HEK293 (cell line): ENCODE measurements around the gene CACNB2.

Source experiments
- CTCF ChIP-seq: fragments of 450-650 bp; formaldehyde crosslinking; IDR thresholded peaks from 2 replicates; pipeline ENCODE4 v1.5.1; 2016; ENCODE audit warnings: missing biosample characterization, missing genetic modification characterization
- KLF16 ChIP-seq: fragments of 450-650 bp; formaldehyde crosslinking; IDR thresholded peaks from 2 replicates; pipeline ENCODE4 v1.5.1; 2017; ENCODE audit warnings: missing biosample characterization, missing genetic modification characterization
- ZBTB7A ChIP-seq: fragments of 450-650 bp; formaldehyde crosslinking; IDR thresholded peaks from 2 replicates; pipeline ENCODE4 v1.5.1; 2016; ENCODE audit warnings: low read depth, missing biosample characterization, missing genetic modification characterization
- ZEB2 ChIP-seq: fragments of 450-650 bp; formaldehyde crosslinking; IDR thresholded peaks from 2 replicates; pipeline ENCODE4 v1.5.1; 2016; ENCODE audit warnings: missing biosample characterization, missing genetic modification characterization
- ZNF114 ChIP-seq: fragments of 450-650 bp; formaldehyde crosslinking; IDR thresholded peaks from 2 replicates; pipeline ENCODE4 v1.5.0; 2017; ENCODE audit warnings: missing biosample characterization, missing genetic modification characterization
- ZNF175 ChIP-seq: fragments of 450-650 bp; formaldehyde crosslinking; IDR thresholded peaks from 2 replicates; pipeline ENCODE4 v1.5.1; 2016; ENCODE audit warnings: missing biosample characterization, missing genetic modification characterization
- ZNF274 ChIP-seq, 2 experiments: fragments of 200-500 bp in 1 of 2; fragments of 450-650 bp in 1 of 2; sonication (Bioruptor generic) in 1 of 2; formaldehyde crosslinking in 1 of 2; IDR thresholded peaks; 2 replicates each; pipeline versions ENCODE4 v1.5.1 to v1.6.1; 2014 to 2016; ENCODE audit warnings: borderline replicate concordance in 1 of 2, inconsistent platforms in 1 of 2, low read length in 1 of 2, missing biosample characterization in 1 of 2, missing genetic modification characterization in 1 of 2
- ZNF335 ChIP-seq: fragments of 450-650 bp; formaldehyde crosslinking; conservative IDR thresholded peaks from 2 replicates; pipeline ENCODE4 v1.5.1; 2016; ENCODE audit warnings: missing biosample characterization, missing genetic modification characterization
- ZNF433 ChIP-seq: fragments of 450-650 bp; formaldehyde crosslinking; IDR thresholded peaks from 2 replicates; pipeline ENCODE4 v1.5.1; 2016; ENCODE audit warnings: missing biosample characterization, missing genetic modification characterization, low read depth
- ZNF473 ChIP-seq: fragments of 450-650 bp; formaldehyde crosslinking; IDR thresholded peaks from 2 replicates; pipeline ENCODE4 v1.5.1; 2017; ENCODE audit warnings: missing biosample characterization, missing genetic modification characterization
- TF ChIP-seq, protein P1 (sequence below): fragments of 450-650 bp; formaldehyde crosslinking; conservative IDR thresholded peaks from 2 replicates; pipeline ENCODE4 v1.5.1; 2016; ENCODE audit warnings: low read depth, missing biosample characterization, missing genetic modification characterization

DNA sequence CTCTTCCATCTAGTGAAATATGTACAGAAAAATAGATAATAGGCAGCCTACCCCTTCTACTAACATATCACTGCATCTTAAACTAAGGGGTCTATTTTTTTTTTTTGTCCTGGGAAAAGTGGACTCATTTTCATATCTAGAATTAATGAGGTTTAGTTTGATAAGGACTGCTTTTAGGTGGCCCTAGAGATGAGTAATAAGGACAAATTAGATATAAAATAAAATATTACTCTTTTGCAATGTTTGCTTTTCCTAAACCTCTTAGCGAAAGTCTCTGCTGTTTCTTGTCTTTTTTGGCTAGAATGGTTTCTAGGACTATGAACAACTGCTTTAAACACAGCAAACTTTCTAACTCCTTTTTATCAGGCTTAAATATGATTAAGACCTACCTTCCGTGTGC lies 83.7 kb downstream of the CACNB2 start:
- no peak for TF ChIP-seq CTCF (tag by site-specific recombination)
- no peak for TF ChIP-seq ZNF175 (tag by site-specific recombination)
- no peak for TF ChIP-seq ZNF114
- no peak for TF ChIP-seq ZNF335 (tag by site-specific recombination)
- no peak for TF ChIP-seq ZNF274 (IDR thresholded peaks at IDR 0.05; ENCODE audit: low read length)
- TF ChIP-seq ZNF274 (tag by site-specific recombination; IDR thresholded peaks at IDR 0.05; ENCODE audit: borderline replicate concordance) = no peak
- TF ChIP-seq KLF16 (tag by site-specific recombination) = no peak
- TF ChIP-seq ZNF433 (tag by site-specific recombination) = no peak
- TF ChIP-seq, protein P1, sequence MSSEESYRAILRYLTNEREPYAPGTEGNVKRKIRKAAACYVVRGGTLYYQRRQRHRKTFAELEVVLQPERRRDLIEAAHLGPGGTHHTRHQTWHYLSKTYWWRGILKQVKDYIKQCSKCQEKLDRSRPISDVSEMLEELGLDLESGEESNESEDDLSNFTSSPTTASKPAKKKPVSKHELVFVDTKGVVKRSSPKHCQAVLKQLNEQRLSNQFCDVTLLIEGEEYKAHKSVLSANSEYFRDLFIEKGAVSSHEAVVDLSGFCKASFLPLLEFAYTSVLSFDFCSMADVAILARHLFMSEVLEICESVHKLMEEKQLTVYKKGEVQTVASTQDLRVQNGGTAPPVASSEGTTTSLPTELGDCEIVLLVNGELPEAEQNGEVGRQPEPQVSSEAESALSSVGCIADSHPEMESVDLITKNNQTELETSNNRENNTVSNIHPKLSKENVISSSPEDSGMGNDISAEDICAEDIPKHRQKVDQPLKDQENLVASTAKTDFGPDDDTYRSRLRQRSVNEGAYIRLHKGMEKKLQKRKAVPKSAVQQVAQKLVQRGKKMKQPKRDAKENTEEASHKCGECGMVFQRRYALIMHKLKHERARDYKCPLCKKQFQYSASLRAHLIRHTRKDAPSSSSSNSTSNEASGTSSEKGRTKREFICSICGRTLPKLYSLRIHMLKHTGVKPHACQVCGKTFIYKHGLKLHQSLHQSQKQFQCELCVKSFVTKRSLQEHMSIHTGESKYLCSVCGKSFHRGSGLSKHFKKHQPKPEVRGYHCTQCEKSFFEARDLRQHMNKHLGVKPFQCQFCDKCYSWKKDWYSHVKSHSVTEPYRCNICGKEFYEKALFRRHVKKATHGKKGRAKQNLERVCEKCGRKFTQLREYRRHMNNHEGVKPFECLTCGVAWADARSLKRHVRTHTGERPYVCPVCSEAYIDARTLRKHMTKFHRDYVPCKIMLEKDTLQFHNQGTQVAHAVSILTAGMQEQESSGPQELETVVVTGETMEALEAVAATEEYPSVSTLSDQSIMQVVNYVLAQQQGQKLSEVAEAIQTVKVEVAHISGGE = no peak
- TF ChIP-seq ZNF473 (tag by site-specific recombination) = no peak
- no peak for TF ChIP-seq ZBTB7A (tag by site-specific recombination)
- no peak for TF ChIP-seq ZEB2
